ENCODE data around the gene CLCF1.
A peak's percentile ranks its signal among the peaks of the same experiment; 100 is the strongest.

The CLCF1 gene

GRCh38 chr11:67372993-67373647, at the start of gene CLCF1:
Gene CLCF1, minus strand, starts transcription at chr11:67373598. Its CDS starts 59 bp downstream, at chr11:67373539.
- no peak for DNase-seq (ENCODE audit: low spot score)

GRCh38 chr11:67422891-67423290, 49.5 kb upstream of the CLCF1 start:
- no peak for DNase-seq (ENCODE audit: low spot score)

DNA sequence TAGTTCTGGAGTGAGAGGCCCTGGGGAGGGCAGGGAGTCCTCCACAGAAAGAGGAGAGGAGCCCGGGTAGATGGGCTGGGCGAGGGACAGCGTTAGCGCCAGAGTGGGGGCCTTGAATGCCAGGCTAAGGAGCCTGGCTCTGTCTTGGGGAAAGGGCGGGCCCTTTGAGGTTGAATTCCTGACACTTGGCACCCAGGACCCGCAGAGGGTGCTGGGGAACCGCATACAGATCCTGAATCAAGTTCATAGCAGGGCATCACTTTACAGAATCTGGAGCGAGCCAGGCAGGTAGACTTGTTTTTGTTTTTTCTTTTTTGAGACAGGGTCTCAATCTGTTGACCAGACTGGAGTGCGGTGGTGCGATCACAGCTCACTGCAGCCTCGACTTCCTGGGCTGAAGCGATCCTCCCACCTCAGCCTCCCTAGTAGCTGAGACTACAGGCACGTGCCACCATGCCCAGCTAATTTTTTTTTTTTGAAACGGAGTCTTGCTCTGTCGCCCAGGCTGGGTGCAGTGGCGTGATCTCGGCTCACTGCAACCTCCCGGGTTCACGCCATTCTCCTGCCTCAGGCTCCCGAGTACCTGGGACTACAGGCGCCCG, 48.1 kb upstream of the CLCF1 start:
- DNase-seq (ENCODE audit: low spot score) = no peak

DNA sequence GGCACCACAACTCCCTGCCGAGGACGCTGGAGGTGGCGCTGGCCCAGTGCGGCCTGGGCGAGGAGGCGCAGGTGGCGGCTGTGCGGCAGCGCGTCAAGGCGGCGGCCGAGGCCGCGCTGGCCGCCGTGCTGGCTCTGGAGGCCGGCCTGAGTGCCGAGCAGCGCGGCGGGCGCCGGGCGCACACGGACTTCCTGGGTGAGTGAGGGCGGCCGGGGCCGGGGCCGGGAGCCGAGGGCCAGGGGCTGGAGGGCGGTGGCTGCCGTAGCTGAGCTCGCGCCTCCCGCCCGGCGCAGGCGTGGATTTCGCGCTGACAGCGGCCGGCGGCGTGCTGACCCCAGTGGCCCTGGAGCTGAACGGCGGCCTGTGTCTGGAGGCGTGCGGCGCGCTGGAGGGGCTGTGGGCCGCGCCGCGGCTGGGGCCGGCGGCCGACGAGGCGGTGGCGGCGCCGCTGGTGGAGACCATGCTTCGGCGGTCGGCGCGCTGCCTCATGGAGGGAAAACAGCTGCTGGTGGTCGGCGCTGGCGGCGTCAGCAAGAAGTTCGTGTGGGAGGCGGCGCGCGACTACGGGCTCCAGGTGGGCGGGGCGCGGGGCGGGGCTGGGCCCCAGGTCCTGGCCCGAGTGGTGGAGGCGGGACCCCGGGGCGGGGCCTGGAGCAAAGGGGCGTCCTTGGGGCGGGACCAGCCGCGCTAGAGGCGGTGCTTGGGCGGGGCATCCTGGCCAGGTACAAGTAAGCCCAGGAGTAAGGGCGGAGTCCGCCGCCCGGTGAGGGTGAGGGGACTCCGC, 47.4 kb upstream of the CLCF1 start:
- DNase-seq (ENCODE audit: low spot score) = peak; percentile 94

GRCh38 chr11:67420147-67420645, 46.8 kb upstream of the CLCF1 start:
- no peak for DNase-seq (ENCODE audit: low spot score)

- DNase-seq (ENCODE audit: low spot score) = no peak
These were observed 46.1 kb upstream of the CLCF1 start for GRCh38 chr11:67419325-67420049.

DNA sequence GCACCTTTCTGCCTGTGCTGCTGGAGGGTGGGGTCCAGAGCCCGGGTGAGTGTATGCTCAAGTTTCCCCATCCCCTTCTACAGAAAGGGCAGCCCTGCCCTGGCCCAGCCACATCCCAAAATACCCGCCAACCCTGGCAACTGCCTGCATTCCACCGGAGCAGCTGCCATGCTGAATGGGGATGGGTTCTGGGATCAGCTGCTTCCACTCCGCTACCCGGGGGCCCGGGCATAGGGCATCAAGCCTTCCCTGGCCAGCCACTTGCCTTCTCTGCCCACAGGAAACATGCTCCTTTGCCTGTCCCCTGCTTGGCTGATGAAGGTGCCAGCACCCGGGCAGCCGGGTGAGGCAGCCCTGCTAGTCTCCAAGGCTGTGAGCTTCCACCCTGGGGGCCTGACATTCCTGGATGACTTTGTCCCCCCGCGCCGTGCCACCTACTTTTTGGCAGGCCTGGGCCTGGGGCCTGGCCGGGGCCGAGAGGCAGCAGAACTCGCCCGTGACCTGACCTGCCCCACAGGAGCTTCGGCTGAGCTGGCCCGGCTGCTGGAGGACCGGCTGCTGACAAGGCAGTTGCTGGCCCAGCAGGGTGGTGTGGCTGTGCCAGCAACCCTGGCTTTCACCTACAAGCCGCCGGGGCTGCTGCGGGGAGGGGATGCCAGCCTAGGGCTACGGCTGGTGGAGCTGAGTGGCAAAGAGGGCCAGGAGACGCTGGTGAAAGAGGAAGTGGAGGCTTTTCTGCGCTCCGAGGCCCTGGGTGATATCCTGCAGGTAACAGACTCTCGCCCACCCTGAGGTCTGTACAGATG, 45.3 kb upstream of the CLCF1 start:
- DNase-seq (ENCODE audit: low spot score) = no peak

- DNase-seq (ENCODE audit: low spot score) = no peak
These were observed 44.0 kb upstream of the CLCF1 start for GRCh38 chr11:67417425-67417824.

- peak; percentile 68 for DNase-seq (ENCODE audit: low spot score)
These were observed 43.3 kb upstream of the CLCF1 start for GRCh38 chr11:67416416-67417335.

GRCh38 chr11:67415501-67416304, 42.3 kb upstream of the CLCF1 start, which contains the start of gene CARNS1:
Gene CARNS1, plus strand, starts transcription at chr11:67415678. Its CDS starts 522 bp downstream, at chr11:67416200.
- no peak for DNase-seq (ENCODE audit: low spot score)

DNA sequence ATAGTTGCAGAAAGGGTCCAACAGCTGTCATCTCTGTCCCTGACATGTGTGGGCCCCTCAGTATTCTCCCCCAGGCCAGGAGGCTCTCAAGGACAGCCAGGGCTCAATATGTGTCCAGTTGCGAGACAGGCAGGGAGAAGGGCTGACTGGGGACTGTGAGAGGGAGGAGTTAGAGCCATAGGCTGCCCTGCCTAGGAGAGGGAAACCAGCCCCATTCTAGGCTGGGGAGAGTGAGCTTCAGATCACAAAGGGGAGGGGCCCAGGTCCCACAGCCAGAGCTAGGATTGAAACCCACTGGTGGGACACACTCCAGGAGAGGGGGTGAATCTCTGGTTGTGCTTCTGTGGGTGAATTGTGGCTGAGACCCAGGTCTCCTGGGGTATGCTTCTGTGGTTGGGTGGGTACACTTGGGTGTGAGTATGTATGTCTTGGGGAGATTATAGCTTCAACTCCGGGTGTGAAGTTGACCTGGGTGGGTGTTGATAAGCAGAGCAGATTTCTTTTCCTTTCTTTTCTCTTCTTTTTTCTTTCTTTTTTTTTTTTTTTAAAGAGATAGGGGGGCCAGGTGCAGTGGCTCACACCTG, 40.0 kb upstream of the CLCF1 start:
- DNase-seq (ENCODE audit: low spot score) = no peak

- no peak for DNase-seq (ENCODE audit: low spot score)
These were observed 39.2 kb upstream of the CLCF1 start for GRCh38 chr11:67412495-67413179.

- no peak for DNase-seq (ENCODE audit: low spot score)
These were observed 38.4 kb upstream of the CLCF1 start for GRCh38 chr11:67411785-67412152.

DNA sequence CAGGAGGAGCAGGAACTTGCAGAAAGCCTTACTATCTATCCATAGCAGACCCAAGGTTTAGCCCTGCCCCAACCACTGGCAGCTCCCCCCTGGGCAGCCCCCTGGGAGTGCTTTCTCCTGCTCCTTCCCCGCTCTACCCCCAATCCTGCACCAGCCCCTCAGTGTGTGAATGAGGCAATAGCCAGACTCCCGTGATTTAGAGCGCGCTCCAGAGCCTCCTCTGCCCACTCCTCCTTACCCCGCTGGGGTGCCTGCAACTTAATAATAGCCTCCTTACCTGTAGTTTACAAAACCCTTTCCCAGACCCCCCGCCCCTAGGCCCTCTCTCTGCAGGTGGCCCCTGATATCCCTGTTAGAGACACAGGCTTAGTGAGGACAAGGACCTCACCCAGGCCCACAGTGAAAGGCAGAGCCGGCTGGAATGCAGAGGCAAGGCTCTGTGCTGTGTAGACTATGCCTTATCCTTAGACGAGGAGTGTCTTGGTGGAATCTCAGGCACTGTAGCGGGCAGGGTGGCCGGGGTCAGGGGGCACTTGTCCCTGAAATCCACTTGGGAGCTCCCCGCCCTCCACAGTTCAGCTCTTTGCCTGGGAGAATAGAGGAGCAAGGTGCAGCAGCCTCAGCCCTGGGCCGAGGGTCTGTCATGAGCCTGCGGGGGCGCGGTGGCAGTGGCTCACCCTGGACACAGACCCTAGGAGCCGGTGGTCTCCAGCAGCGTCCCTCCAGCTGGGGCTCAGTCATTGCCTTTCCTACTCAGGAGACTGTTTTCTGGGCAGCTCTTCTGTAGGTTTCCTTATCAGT, 37.8 kb upstream of the CLCF1 start:
- no peak for DNase-seq (ENCODE audit: low spot score)

- peak; percentile 93 for DNase-seq (ENCODE audit: low spot score)
These were observed 37.0 kb upstream of the CLCF1 start for GRCh38 chr11:67410369-67410831.

- no peak for DNase-seq (ENCODE audit: low spot score)
These were observed 36.5 kb upstream of the CLCF1 start for GRCh38 chr11:67409781-67410368.

DNA sequence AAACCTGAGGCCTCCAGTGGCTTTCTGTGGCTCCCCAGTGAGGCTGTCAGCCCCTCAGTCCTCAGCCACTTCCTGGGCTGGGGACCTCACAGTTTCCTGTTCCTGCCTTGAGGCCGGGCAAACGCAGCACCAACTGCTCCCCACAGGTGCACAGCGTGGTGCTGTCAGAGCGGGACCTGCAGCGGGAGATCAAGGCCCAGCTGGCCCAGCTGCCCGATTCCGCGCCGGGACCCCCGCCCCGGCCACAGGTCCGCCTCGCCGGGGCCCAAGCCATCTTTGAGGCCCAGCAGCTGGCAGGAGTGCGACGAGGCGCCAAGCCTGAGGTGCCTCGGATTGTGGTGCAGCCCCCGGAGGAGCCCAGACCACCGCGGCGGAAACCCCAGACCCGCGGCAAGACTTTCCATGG, 35.9 kb upstream of the CLCF1 start:
- no peak for DNase-seq (ENCODE audit: low spot score)
